Gastrocnemius medialis (tissue), 4 donors: ENCODE results near the gene SLC12A7.
A peak's percentile ranks its signal among the peaks of the same experiment; 100 is the strongest.

ENCODE experiments used
- POLR2A ChIP-seq, 2 donors: fragments of 450-650 bp; IDR thresholded peaks; one replicate each; pipeline ENCODE4 v1.6.1; 2017; ENCODE audit warnings: antibody characterized with exemption in 2 of 2, mild to moderate bottlenecking in 2 of 2, moderate library complexity in 2 of 2
- TF ChIP-seq, protein P1 (sequence below), 5 experiments: fragments of 450-650 bp in 3 of 5; fragments of 200-600 bp in 2 of 5; sonication (generic) in 2 of 5; IDR thresholded peaks in 4 of 5; conservative IDR thresholded peaks in 1 of 5; 1 replicate in 4 of 5; 2 replicates in 1 of 5; pipeline ENCODE4 v1.5.1; 2016 to 2019; ENCODE audit warnings: antibody characterized with exemption in 5 of 5, mild to moderate bottlenecking in 3 of 5, moderate library complexity in 3 of 5

DNA sequence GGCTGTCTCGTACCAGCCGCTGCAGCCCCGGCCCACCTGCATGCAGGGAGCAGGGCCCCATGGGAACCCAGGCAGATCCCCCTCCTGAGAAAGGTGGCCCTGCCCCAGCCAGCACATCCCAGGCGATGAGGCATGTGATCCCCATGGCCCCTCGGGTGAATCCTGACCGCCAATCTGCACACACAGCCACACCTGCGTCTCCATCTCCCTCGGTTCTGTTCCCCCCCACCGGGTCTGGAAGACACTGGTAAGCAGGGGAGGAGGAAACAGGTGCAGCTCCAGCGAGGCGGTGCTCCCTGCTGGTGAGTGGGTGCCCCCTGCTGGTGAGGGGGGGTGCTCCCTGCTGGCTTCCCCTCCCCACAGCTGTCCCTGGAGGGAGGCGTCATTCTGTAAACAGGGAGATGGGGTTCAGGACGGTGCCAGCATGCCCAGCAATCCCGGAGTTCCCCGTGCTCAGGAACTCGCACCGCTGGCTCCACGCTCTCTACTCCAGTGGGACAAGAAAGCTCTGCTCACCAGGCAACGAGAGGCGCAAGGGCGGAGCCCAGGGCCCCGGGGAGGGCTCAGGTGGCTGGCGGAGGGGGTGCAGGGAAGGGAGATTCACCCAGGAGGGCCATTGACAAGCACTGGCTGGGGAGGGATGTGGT lies 28.4 kb upstream of the SLC12A7 start:
- no peak for TF ChIP-seq POLR2A (IDR thresholded peaks at IDR 0.05)
- TF ChIP-seq, protein P1, sequence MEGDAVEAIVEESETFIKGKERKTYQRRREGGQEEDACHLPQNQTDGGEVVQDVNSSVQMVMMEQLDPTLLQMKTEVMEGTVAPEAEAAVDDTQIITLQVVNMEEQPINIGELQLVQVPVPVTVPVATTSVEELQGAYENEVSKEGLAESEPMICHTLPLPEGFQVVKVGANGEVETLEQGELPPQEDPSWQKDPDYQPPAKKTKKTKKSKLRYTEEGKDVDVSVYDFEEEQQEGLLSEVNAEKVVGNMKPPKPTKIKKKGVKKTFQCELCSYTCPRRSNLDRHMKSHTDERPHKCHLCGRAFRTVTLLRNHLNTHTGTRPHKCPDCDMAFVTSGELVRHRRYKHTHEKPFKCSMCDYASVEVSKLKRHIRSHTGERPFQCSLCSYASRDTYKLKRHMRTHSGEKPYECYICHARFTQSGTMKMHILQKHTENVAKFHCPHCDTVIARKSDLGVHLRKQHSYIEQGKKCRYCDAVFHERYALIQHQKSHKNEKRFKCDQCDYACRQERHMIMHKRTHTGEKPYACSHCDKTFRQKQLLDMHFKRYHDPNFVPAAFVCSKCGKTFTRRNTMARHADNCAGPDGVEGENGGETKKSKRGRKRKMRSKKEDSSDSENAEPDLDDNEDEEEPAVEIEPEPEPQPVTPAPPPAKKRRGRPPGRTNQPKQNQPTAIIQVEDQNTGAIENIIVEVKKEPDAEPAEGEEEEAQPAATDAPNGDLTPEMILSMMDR (IDR thresholded peaks at IDR 0.05 in 4 of 5, conservative IDR thresholded peaks at IDR 0.05 in 1 of 5), result peak; percentile 48 to 85 (median 80)
